Kidney (tissue), 14 donors: Measurements from ENCODE around the gene CMPK1. TPM values are rescaled to one million over a fixed set of nuclear protein-coding genes. Genes with fewer than 3 reads are reported as not detected.
A peak's percentile ranks its signal among the peaks of the same experiment; 100 is the strongest.

ENCODE experiments used
- DNase-seq, 5 donors: peaks; one replicate each; pipeline ENCODE4 v3.0.0-alpha.2; 2013 to 2020
- FAIRE-seq: peaks from 2 replicates; lab custom pipeline; 2012; peaks lifted over from hg19 to GRCh38; lab: Jason Lieb, UNC
- H3K27ac ChIP-seq, 2 donors: one replicate each; pipeline ENCODE4 v1.7.0; 2013; ENCODE audit warnings: low read depth in 2 of 2, low read length in 2 of 2, inconsistent platforms in 1 of 2
- H3K27me3 ChIP-seq: one replicate; pipeline ENCODE4 v1.7.1; 2013; ENCODE audit warnings: low read length, inconsistent platforms; ENCODE audit not compliant: control insufficient read depth, insufficient read depth
- H3K36me3 ChIP-seq, 3 donors: one replicate each; pipeline versions ENCODE4 v1.7.0 to v1.7.1; 2013; ENCODE audit warnings: low read length in 3 of 3, control low read depth in 1 of 3, inconsistent platforms in 1 of 3; ENCODE audit not compliant: insufficient read depth in 3 of 3, control insufficient read depth in 2 of 3
- H3K4me1 ChIP-seq, 3 donors: one replicate each; pipeline versions ENCODE4 v1.7.0 to v1.7.1; 2013; ENCODE audit warnings: low read length in 3 of 3, inconsistent platforms in 1 of 3, low read depth in 1 of 3; ENCODE audit not compliant: control insufficient read depth in 2 of 3, insufficient read depth in 2 of 3
- H3K4me3 ChIP-seq, 3 donors: one replicate each; pipeline versions ENCODE4 v1.7.0 to v1.8.1; 2013; ENCODE audit warnings: low read length in 3 of 3, control low read depth in 1 of 3, inconsistent platforms in 1 of 3
- H3K9ac ChIP-seq, 3 donors: one replicate each; pipeline versions ENCODE4 v1.7.0 to v1.7.1; 2013; ENCODE audit warnings: low read length in 3 of 3, control low read depth in 1 of 3, inconsistent platforms in 1 of 3
- H3K9me3 ChIP-seq, 3 donors: one replicate each; pipeline versions ENCODE4 v1.7.0 to v1.7.1; 2013; ENCODE audit warnings: low read length in 3 of 3, control low read depth in 1 of 3, inconsistent platforms in 1 of 3; ENCODE audit not compliant: control insufficient read depth in 2 of 3, insufficient read depth in 1 of 3
- CTCF ChIP-seq: IDR thresholded peaks from 3 replicates; pipeline ENCODE4 v1.5.1; 2012; ENCODE audit warnings: mild to moderate bottlenecking, moderate library complexity, borderline replicate concordance; ENCODE audit not compliant: insufficient read depth; ENCODE audit errors: extremely low read depth
- intact Hi-C: fragments of 100-400 bp; cut with DNase I; formaldehyde crosslinking; loops from one replicate; pipeline ENCODE4 v1.11.1; 2022
- polyA plus RNA-seq: library from polyadenylated mRNA; stranded (reverse); fragments of 350-450 nt; fragmentation: Illumina TruSeq; extraction: RNeasy Lipid Tissue Mini Kit (QIAGEN cat#74804); gene quantifications from one replicate; pipeline ENCODE4 v1.2.3, GENCODE V29; 2014; ENCODE audit warnings: low read depth, low replicate concordance; ENCODE audit not compliant: insufficient read depth
- total RNA-seq: library from RNA; stranded (reverse); fragmentation: NEBNext Ultra II Directional; extraction: Animal tissue kit (Norgen Biotek cat#: 25700); gene quantifications from one replicate; pipeline ENCODE4 v1.2.1, GENCODE V29; 2021
- donor health status: control.
- donor health status: control.
- donor health status: control.
- donor health status: control.
- donor health status: control.
- donor health status: DM: yes; HTN: yes; CAD: no.
- donor health status: Normal renal cell carcinoma (clear cell type).

CMPK1 gene
- total and polyA plus RNA-seq, 2 donors from 2014 or later = 55.8 to 92.1 TPM

- Histone ChIP-seq H3K9ac (no peak overlapping the region), H3K27me3 (no peaks in the 10 kb centered on the region), H3K4me3 (no peak overlapping the region), H3K9me3 (no peaks in the 10 kb centered on the region), H3K36me3 (peaks cover 4 to 14% (median 6%) of the 10 kb centered on the region in 3 donors), H3K4me1 (no peaks in the 10 kb centered on the region), H3K27ac (no peak overlapping the region)
- TF ChIP-seq CTCF = no peak
- no peak for DNase-seq
- intact Hi-C loops = no loop called here
- FAIRE-seq = no peak
Measured at GRCh38 chr1:47367651-47368050, 34.1 kb downstream of the CMPK1 start.

- Histone ChIP-seq H3K9ac (no peak overlapping the region), H3K36me3 (peaks cover 6 to 33% (median 12%) of the 10 kb centered on the region in 3 donors), H3K9me3 (no peaks in the 10 kb centered on the region), H3K27ac (no peak overlapping the region), H3K27me3 (no peaks in the 10 kb centered on the region), H3K4me3 (no peak overlapping the region), H3K4me1 (no peaks in the 10 kb centered on the region)
- intact Hi-C loops = no loop called here
- FAIRE-seq (no peak), DNase-seq (no peak)
- TF ChIP-seq CTCF = no peak
Measured at GRCh38 chr1:47371016-47371517, 37.5 kb downstream of the CMPK1 start.

GRCh38 chr1:47374501-47374900 lies 40.9 kb downstream of the CMPK1 start:
- H3K27ac ChIP-seq = no peak overlapping the region
- H3K36me3 ChIP-seq = peaks cover 3 to 28% (median 12%) of the 10 kb centered on the region in 3 donors
- no peak for TF ChIP-seq CTCF
- H3K27me3 ChIP-seq = no peaks in the 10 kb centered on the region
- H3K4me1 ChIP-seq = no peaks in the 10 kb centered on the region
- H3K9me3 ChIP-seq = no peaks in the 10 kb centered on the region
- no peak overlapping the region for H3K9ac ChIP-seq
- intact Hi-C loops = no loop called here
- FAIRE-seq (peak; percentile 29), DNase-seq (no peak)
- H3K4me3 ChIP-seq = no peak overlapping the region

GRCh38 chr1:47378147-47378546 lies 44.6 kb downstream of the CMPK1 start:
- H3K9ac ChIP-seq = no peak overlapping the region
- no peak for TF ChIP-seq CTCF
- no peaks in the 10 kb centered on the region for H3K4me1 ChIP-seq
- no peak overlapping the region for H3K27ac ChIP-seq
- H3K36me3 ChIP-seq = peaks cover 3 to 15% (median 10%) of the 10 kb centered on the region in 3 donors
- H3K27me3 ChIP-seq = no peaks in the 10 kb centered on the region
- no peak for DNase-seq
- intact Hi-C loops = no loop called here
- no peaks in the 10 kb centered on the region for H3K9me3 ChIP-seq
- no peak for FAIRE-seq
- H3K4me3 ChIP-seq = no peak overlapping the region
